ENCODE measurements around the gene MRPL42. TPM values are rescaled to one million over a fixed set of nuclear protein-coding genes. Genes with fewer than 3 reads are reported as not detected.

The MRPL42 gene
- total RNA-seq, 2 donors from 2014 or later = 33.9 to 57.8 TPM

GRCh38 chr12:93442411-93443340 lies 24.6 kb upstream of the MRPL42 start:
- no peak for TF ChIP-seq CTCF (IDR thresholded peaks at IDR 0.05)
- Histone ChIP-seq H3K9me3 (no peaks in the 10 kb centered on the region), H3K27me3 (no peaks in the 10 kb centered on the region), H3K4me1 (peaks cover 0 to 36% of the 10 kb centered on the region in 2 donors), H3K36me3 (no peaks in the 10 kb centered on the region), H3K4me3 (peak overlapping the region; percentile 86 to 100), H3K27ac (peak overlapping the region; percentile 93 to 96)
- no peak for DNase-seq (ENCODE audit: low spot score)

GRCh38 chr12:93443576-93443975 lies 23.7 kb upstream of the MRPL42 start:
- no peaks in the 10 kb centered on the region for H3K27me3 ChIP-seq
- H3K36me3 ChIP-seq = no peaks in the 10 kb centered on the region
- no peak for DNase-seq (ENCODE audit: low spot score)
- no peak overlapping the region for H3K27ac ChIP-seq
- peaks cover 0 to 29% of the 10 kb centered on the region in 2 donors for H3K4me1 ChIP-seq
- H3K9me3 ChIP-seq = no peaks in the 10 kb centered on the region
- TF ChIP-seq CTCF (IDR thresholded peaks at IDR 0.05) = no peak
- no peak overlapping the region for H3K4me3 ChIP-seq

- H3K27me3 ChIP-seq = no peaks in the 10 kb centered on the region
Measured at GRCh38 chr12:93447555-93448290, 19.6 kb upstream of the MRPL42 start.

GRCh38 chr12:93448796-93449195 lies 18.5 kb upstream of the MRPL42 start:
- Histone ChIP-seq H3K27ac (no peak overlapping the region), H3K4me3 (no peak overlapping the region), H3K4me1 (no peaks in the 10 kb centered on the region), H3K36me3 (no peaks in the 10 kb centered on the region), H3K27me3 (no peaks in the 10 kb centered on the region), H3K9me3 (no peaks in the 10 kb centered on the region)
- no peak for TF ChIP-seq CTCF (IDR thresholded peaks at IDR 0.05)
- no peak for DNase-seq (ENCODE audit: low spot score)

More at GRCh38 chr12:93447555-93448290, 19.6 kb upstream of the MRPL42 start:
- no peak for TF ChIP-seq CTCF (IDR thresholded peaks at IDR 0.05)
- H3K4me3 ChIP-seq = no peak overlapping the region
- no peak overlapping the region for H3K27ac ChIP-seq
- no peaks in the 10 kb centered on the region for H3K36me3 ChIP-seq
- no peaks in the 10 kb centered on the region for H3K9me3 ChIP-seq
- DNase-seq (ENCODE audit: low spot score) = no peak
- peaks cover 0 to 2% of the 10 kb centered on the region in 2 donors for H3K4me1 ChIP-seq

GRCh38 chr12:93449277-93449676 lies 18.0 kb upstream of the MRPL42 start:
- Histone ChIP-seq H3K9me3 (no peaks in the 10 kb centered on the region), H3K4me3 (no peak overlapping the region), H3K4me1 (no peaks in the 10 kb centered on the region), H3K27me3 (no peaks in the 10 kb centered on the region), H3K27ac (no peak overlapping the region), H3K36me3 (no peaks in the 10 kb centered on the region)
- no peak for DNase-seq (ENCODE audit: low spot score)
- no peak for TF ChIP-seq CTCF (IDR thresholded peaks at IDR 0.05)
